NB4 (cell line): ENCODE results near the gene XCL1.

Source experiments
- DNase-seq: peaks from one replicate; pipeline ENCODE4 v3.0.0; 2010; ENCODE audit warnings: low read depth
- H3K4me3 ChIP-seq: one replicate; pipeline ENCODE4 v1.5.1; 2011; ENCODE audit warnings: mild to moderate bottlenecking, low read depth, low read length, moderate library complexity
- MYC ChIP-seq: IDR thresholded peaks from 2 replicates; pipeline ENCODE4 v1.6.1; 2011; ENCODE audit warnings: low read depth, low read length
- POLR2A ChIP-seq: IDR thresholded peaks from 2 replicates; pipeline ENCODE4 v1.6.1; 2011; ENCODE audit warnings: mild to moderate bottlenecking; ENCODE audit not compliant: insufficient read length; ENCODE audit errors: extremely low read depth
- TF ChIP-seq, protein P1 (sequence below): IDR thresholded peaks from 2 replicates; pipeline ENCODE4 v1.6.1; 2011; ENCODE audit warnings: low read depth, low read length
- TF ChIP-seq, protein P2 (sequence below): IDR thresholded peaks from one replicate; pipeline ENCODE4 v1.5.1; 2012; ENCODE audit warnings: low read depth, low read length

Gene XCL1

DNA sequence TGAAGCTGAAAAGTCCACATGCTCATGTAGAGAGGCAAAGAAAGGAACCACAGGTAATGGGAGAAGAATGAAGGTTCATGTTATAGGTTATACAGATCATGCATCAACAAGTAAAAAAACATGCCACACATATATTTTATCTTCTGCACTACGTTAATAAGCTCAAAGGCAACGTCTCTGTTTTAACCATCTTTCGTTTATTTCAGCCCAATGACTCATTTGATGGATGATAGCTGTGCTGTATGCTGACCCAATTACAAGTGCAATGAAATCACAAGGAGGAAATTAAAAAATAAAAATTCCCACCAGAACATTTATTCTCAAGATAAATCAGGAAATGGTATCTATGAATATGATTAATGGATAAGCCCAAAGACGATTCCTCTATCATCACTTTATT, 24.6 kb downstream of the XCL1 start:
- TF ChIP-seq MYC (no peak), POLR2A (no peak)
- TF ChIP-seq, protein P1, sequence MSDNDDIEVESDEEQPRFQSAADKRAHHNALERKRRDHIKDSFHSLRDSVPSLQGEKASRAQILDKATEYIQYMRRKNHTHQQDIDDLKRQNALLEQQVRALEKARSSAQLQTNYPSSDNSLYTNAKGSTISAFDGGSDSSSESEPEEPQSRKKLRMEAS, result no peak
- TF ChIP-seq, protein P2, sequence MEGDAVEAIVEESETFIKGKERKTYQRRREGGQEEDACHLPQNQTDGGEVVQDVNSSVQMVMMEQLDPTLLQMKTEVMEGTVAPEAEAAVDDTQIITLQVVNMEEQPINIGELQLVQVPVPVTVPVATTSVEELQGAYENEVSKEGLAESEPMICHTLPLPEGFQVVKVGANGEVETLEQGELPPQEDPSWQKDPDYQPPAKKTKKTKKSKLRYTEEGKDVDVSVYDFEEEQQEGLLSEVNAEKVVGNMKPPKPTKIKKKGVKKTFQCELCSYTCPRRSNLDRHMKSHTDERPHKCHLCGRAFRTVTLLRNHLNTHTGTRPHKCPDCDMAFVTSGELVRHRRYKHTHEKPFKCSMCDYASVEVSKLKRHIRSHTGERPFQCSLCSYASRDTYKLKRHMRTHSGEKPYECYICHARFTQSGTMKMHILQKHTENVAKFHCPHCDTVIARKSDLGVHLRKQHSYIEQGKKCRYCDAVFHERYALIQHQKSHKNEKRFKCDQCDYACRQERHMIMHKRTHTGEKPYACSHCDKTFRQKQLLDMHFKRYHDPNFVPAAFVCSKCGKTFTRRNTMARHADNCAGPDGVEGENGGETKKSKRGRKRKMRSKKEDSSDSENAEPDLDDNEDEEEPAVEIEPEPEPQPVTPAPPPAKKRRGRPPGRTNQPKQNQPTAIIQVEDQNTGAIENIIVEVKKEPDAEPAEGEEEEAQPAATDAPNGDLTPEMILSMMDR, result no peak
- H3K4me3 ChIP-seq, result no peak overlapping the region
- no peak for DNase-seq

DNA sequence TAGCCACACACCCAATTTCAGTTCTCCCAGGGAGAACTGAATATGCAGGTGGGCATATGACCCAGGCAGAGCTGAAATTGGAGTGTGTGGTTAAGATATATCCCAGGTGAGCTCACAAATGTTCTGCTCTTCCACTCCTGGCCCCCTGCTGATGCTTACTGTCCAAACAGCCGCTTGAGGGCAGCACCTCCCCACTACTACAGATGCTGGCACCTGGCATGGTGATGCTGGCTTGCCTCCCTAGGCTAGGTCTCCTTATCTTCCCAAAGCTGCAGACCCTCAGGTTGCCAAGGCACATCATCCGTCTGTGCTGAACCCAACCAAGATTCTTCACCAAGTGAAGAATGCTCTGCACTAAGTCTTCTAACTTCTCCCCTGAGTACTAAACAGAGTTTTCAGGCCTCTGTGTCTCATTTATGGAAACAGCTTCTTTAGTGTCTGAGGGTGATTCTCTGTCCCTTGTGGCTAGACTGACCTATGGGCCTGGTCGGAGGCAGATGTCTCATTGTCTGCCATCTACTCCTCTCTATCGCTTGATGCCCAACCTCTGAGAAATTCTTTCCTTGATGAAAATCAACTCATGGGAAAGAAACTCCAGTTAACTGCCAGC, 27.2 kb downstream of the XCL1 start:
- DNase-seq, result peak; percentile 64
- no peak for TF ChIP-seq MYC
- TF ChIP-seq, protein P2, result peak; percentile 73

DNA sequence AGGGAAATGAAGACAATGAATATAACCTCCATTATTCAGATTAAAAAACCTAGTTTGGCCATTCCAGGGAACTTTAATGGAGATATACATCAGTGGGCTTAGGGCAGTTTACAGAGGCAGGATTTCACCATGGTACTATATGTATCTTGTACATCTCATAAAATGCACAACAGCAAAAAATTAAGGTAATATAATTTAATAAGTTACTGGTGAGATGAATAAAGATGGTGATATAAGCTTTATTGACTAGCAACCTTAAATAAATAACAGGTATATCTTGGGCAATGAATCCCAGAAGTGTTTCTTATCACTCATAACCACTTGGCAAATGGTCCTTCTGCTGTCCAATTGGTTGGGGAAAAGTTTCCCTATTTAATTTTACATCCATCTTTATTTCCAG, 29.0 kb downstream of the XCL1 start:
- no peak for DNase-seq
- no peak overlapping the region for H3K4me3 ChIP-seq
- TF ChIP-seq, protein P2, result no peak
- TF ChIP-seq POLR2A, result no peak
- TF ChIP-seq, protein P1, result no peak
- TF ChIP-seq MYC, result no peak

More for the DNA sequence above, 27.2 kb downstream of the XCL1 start:
- H3K4me3 ChIP-seq, result no peak overlapping the region

DNA sequence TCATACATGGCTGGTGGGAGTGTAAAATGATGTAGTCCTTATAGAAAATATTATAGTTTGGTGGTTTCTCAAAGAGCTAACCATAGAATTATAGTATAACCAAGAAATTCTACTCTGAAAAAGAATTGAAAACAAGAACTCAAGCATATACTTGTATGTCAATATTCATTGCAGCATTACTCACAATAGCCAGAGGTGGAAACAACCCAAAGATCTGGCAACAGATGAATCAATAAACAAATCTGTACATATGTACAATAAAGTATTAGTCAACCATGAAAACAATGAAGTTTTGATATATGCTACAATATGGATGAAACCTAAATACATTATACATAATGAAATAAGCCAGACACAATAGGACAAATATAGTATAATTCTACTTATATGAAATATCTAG, 29.7 kb downstream of the XCL1 start:
- no peak for DNase-seq
- TF ChIP-seq, protein P2, result no peak
- TF ChIP-seq POLR2A (no peak), MYC (no peak)
- TF ChIP-seq, protein P1, result no peak
- H3K4me3 ChIP-seq, result no peak overlapping the region

DNA sequence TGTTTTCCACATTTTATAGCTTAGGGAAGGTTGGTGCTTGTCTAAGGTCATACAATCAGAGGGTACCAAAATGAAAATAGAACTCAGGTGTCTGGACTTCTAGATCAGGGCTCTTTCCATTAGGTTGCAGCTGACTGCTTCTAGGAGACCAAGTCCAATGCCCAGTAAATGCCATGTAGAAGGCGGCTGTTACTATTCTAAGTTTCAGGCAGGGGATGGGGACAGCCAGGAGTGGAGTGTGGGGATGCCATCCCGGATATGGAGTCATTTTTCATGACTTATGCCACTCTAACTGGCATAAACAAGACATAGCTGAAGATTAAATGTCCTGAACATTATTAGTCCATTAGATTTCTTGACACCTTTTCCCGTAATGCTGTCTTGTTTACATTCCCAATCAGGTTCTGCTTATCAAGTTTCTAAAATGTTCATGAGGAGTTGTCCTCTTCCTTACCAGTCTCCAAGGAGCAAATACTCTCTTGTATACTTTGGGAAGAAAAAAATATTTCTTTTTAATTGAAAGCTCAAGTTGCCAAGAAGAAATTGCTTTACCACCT, 31.5 kb downstream of the XCL1 start:
- no peak for DNase-seq
- TF ChIP-seq, protein P2, result no peak
- TF ChIP-seq MYC (no peak), POLR2A (no peak)
- TF ChIP-seq, protein P1, result no peak
- no peak overlapping the region for H3K4me3 ChIP-seq
